Peyer's patch (tissue), 4 donors: Measurements from ENCODE around the gene SURF4. TPM values are rescaled to one million over a fixed set of nuclear protein-coding genes. Genes with fewer than 3 reads are reported as not detected.
"Not testable (repeated sequence)": the region's sequence is repeated elsewhere in the genome, so short reads cannot be mapped to it uniquely, and the experiment has no call there.

ENCODE experiments used
- DNase-seq, 3 donors: peaks; one replicate each; pipeline ENCODE4 v3.0.0-alpha.2; 2017 to 2019
- H3K27ac ChIP-seq, 4 donors: fragments of 200-600 bp; sonication (generic); one replicate each; pipeline ENCODE4 v1.5.1; 2016 to 2019
- H3K27me3 ChIP-seq, 2 donors: fragments of 200-600 bp; sonication (generic); one replicate each; pipeline ENCODE4 v1.5.1; 2019
- H3K36me3 ChIP-seq, 3 donors: fragments of 200-600 bp; sonication (generic); one replicate each; pipeline ENCODE4 v1.5.1; 2016 to 2019
- H3K4me1 ChIP-seq, 4 donors: fragments of 200-600 bp; sonication (generic); one replicate each; pipeline ENCODE4 v1.5.1; 2016 to 2019
- H3K4me3 ChIP-seq, 4 donors: fragments of 200-600 bp; sonication (generic); 1 replicate in 3 of 4; 2 replicates in 1 of 4; pipeline ENCODE4 v1.5.1; 2016 to 2019; ENCODE audit warnings: mild to moderate bottlenecking in 1 of 4
- H3K9me3 ChIP-seq, 4 donors: fragments of 200-600 bp; sonication (generic); one replicate each; pipeline ENCODE4 v1.5.1; 2016 to 2019; ENCODE audit warnings: mild to moderate bottlenecking in 1 of 4
- POLR2A ChIP-seq, 2 donors: fragments of 450-650 bp; IDR thresholded peaks; one replicate each; pipeline ENCODE4 v1.5.1; 2017; ENCODE audit warnings: antibody characterized with exemption in 2 of 2, mild to moderate bottlenecking in 2 of 2, moderate library complexity in 2 of 2
- total RNA-seq, 4 donors: library from RNA; depleted of rRNA; stranded (reverse); fragments of >200 nt; gene quantifications; one replicate each; pipeline ENCODE4 v1.1.0, GENCODE V29; 2016
- TF ChIP-seq, protein P1 (sequence below), 6 experiments: fragments of 450-650 bp in 4 of 6; fragments of 200-600 bp in 2 of 6; sonication (generic) in 1 of 6; IDR thresholded peaks; one replicate each; pipeline ENCODE4 v1.5.1; 2017 to 2019; ENCODE audit warnings: antibody characterized with exemption in 6 of 6, mild to moderate bottlenecking in 3 of 6, moderate library complexity in 1 of 6

Gene SURF4
- total RNA-seq, 4 donors from 2014 or later: 56.9 to 281 (median 225) TPM

DNA sequence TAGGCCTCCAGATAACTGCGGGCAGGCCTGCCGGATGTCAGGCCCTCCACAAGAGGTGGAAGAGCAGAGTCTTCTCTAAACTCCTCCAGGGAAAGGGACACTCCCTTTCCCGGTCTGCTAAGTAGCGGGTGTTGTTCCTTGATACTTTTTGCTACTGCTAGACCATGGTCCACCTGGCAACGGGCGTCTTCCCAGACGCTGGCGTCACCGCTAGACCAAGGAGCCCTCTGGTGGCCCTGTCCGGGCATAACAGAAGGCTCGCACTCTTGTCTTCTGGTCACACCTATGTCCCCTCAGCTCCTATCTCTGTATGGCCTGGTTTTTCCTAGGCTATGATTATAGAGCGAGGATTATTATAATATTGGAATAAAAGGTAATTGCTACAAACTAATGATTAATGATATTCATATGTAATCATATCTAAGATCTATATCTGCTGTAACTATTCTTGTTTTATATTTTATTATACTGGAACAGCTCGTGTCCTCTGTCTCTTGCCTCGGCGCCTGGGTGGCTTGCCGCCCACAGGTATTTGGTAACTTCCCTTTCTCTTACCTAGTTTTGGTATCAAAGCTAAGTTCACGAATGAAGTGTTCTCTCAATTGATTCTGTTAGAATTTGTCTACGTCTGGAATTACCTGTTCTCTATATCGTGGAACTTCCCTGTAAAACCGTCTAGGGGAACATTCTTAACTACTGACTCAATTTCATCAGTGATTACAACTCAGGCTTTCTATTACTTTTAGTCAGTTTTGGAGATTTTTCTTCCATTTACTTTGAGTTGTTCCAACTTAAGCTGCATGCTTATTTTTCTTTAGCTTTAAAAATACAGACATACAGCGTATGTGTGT lies 46.3 kb downstream of the SURF4 start:
- H3K9me3 ChIP-seq, H3K27me3 ChIP-seq, H3K4me3 ChIP-seq: not testable (repeated sequence)
- Histone ChIP-seq H3K36me3 (peaks cover 0 to 33% (median 0%) of the 10 kb centered on the region in 3 donors), H3K27ac (peak overlapping the region in 1 of 4 donors; percentile 43), H3K4me1 (peaks cover 0 to 22% (median 4%) of the 10 kb centered on the region in 4 donors)
- TF ChIP-seq, protein P1, sequence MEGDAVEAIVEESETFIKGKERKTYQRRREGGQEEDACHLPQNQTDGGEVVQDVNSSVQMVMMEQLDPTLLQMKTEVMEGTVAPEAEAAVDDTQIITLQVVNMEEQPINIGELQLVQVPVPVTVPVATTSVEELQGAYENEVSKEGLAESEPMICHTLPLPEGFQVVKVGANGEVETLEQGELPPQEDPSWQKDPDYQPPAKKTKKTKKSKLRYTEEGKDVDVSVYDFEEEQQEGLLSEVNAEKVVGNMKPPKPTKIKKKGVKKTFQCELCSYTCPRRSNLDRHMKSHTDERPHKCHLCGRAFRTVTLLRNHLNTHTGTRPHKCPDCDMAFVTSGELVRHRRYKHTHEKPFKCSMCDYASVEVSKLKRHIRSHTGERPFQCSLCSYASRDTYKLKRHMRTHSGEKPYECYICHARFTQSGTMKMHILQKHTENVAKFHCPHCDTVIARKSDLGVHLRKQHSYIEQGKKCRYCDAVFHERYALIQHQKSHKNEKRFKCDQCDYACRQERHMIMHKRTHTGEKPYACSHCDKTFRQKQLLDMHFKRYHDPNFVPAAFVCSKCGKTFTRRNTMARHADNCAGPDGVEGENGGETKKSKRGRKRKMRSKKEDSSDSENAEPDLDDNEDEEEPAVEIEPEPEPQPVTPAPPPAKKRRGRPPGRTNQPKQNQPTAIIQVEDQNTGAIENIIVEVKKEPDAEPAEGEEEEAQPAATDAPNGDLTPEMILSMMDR (IDR thresholded peaks at IDR 0.05): peak in 5 of 6 experiments; percentile 7 to 92 (median 85)
- DNase-seq: peak in 1 of 3 donors; percentile 69

DNA sequence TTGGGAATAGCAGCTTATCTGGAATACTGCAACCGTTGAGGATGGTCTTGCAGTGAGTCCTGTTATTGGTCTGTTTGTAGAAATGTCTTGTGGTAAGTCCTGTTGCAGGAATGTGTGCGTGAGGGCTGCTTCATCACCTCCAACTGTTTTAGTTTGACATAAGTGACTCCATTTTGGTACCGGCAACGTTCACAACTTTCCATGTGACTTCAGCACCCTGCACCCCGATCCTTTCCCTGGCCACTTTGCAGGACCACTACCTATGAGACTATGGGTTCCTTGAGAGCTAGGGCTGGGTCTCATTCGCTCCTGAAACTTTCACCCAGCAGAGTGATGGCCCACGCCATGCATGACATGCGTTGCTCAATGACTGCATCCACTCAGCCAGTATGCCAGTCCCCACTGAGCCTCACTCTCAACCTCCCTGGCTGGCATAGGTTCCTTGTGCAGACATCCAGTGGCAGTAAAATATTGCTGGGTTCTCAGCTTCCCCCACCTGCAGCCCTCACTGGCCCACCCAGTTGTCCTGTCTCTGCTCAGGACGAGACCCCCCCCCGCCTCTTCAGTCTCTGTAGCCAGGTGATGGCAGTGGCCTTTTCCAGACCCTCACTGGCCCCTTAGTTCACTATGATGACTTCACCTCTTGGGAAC lies 47.9 kb downstream of the SURF4 start:
- peak in 1 of 3 donors; percentile 27 for DNase-seq
- peaks cover 0 to 8% (median under 1%) of the 10 kb centered on the region in 4 donors for H3K4me1 ChIP-seq
- TF ChIP-seq, protein P1 (IDR thresholded peaks at IDR 0.05): no peak
- TF ChIP-seq POLR2A (IDR thresholded peaks at IDR 0.05): no peak
- H3K4me3 ChIP-seq: no peak overlapping the region
- H3K36me3 ChIP-seq: peaks cover 0 to 24% (median 0%) of the 10 kb centered on the region in 3 donors
- H3K9me3 ChIP-seq: no peaks in the 10 kb centered on the region
- no peaks in the 10 kb centered on the region for H3K27me3 ChIP-seq
- no peak overlapping the region for H3K27ac ChIP-seq

DNA sequence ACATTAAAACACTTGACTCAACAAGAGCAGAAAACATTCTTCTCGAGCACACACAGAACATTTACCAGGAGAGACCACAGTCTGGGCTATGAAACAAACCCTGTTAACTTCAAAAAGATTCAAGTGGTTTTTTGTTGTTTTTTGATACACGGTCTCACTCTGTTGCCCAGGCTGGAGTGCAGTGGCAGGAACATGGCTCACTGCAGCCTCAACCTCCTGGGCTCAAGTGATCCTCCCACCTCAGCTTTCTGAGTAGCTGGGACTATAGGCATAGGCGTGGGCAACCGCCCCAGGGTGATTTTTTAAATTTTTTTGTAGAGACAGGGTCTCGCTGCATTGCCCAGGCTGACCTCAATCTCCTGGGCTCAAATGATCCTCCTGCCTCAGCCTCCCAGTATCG lies 48.8 kb downstream of the SURF4 start:
- not testable (repeated sequence) for H3K27me3 ChIP-seq, H3K4me1 ChIP-seq, H3K4me3 ChIP-seq, H3K9me3 ChIP-seq, H3K27ac ChIP-seq
- DNase-seq: peak in 1 of 3 donors; percentile 18
- peaks cover 0 to 14% (median 0%) of the 10 kb centered on the region in 3 donors for H3K36me3 ChIP-seq

DNA sequence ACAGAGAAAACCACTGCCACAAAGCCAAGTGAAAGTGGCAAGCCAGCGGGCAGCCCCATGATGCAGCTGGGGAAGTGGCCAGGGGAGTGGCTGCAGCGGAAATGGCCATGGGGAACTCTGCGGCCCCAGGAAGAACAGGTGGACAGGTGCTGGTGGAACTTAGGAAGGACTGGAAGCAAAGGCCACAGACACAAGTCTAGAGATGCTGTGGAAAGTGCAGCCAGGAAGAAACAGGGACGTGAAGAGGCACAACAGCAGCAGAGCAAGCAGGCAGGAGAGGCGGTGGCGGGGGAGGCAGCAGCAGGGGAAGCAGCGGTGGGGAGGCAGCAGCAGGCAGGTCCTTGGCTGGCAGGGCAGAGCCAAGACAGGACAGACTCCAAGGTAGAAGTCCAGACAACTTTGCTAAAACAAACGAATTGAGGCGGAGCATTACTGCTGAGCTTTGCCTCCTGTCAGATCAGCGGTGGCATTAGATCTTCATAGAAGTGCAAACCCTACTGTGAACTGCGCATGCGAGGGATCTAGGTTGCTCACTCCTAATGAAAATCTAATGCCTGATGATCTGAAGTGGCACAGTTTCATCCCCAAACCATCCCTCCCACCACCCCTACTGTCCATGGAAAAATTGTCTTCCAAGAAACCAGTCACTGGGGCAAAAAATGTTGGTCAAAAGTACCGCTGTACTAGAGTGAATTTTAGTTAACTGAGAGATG lies 51.7 kb downstream of the SURF4 start:
- H3K27me3 ChIP-seq: no peaks in the 10 kb centered on the region
- peak in 1 of 3 donors; percentile 32 for DNase-seq
- H3K27ac ChIP-seq: no peak overlapping the region
- TF ChIP-seq, protein P1 (IDR thresholded peaks at IDR 0.05): no peak
- no peak for TF ChIP-seq POLR2A (IDR thresholded peaks at IDR 0.05)
- no peaks in the 10 kb centered on the region for H3K36me3 ChIP-seq
- H3K4me3 ChIP-seq: no peak overlapping the region
- no peaks in the 10 kb centered on the region for H3K9me3 ChIP-seq
- peaks cover 0 to 3% (median 0%) of the 10 kb centered on the region in 4 donors for H3K4me1 ChIP-seq

DNA sequence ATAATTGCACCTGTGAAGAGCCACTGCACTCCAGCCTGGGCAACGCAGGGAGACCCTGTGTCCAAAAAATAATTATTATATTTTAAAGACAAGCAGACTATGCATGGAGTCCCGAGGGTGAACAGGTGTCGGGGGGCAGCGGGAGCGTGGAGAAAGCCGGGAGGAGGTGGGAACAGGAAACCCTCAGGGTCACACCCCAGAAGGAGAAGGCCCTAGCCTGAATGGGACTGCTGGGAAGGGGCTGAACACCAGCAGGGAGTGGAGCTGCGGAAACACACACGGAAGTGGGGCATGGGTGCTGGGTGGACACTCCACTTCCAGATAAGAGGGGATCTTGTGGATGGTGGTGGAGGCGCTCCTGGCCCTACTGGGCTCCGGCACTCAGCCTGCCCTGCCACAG lies 52.6 kb downstream of the SURF4 start:
- no peak for TF ChIP-seq POLR2A (IDR thresholded peaks at IDR 0.05)
- TF ChIP-seq, protein P1 (IDR thresholded peaks at IDR 0.05): no peak
- no peak overlapping the region for H3K4me3 ChIP-seq
- no peaks in the 10 kb centered on the region for H3K4me1 ChIP-seq
- peak in 1 of 3 donors; percentile 29 for DNase-seq
- no peaks in the 10 kb centered on the region for H3K36me3 ChIP-seq
- no peaks in the 10 kb centered on the region for H3K9me3 ChIP-seq
- no peak overlapping the region for H3K27ac ChIP-seq
- no peaks in the 10 kb centered on the region for H3K27me3 ChIP-seq
